ENCODE measurements around the gene NKAIN2.

The NKAIN2 gene

GRCh38 chr6:124040655-124041054 lies 237.0 kb downstream of the NKAIN2 start:
- DNase-seq: no peak

DNA sequence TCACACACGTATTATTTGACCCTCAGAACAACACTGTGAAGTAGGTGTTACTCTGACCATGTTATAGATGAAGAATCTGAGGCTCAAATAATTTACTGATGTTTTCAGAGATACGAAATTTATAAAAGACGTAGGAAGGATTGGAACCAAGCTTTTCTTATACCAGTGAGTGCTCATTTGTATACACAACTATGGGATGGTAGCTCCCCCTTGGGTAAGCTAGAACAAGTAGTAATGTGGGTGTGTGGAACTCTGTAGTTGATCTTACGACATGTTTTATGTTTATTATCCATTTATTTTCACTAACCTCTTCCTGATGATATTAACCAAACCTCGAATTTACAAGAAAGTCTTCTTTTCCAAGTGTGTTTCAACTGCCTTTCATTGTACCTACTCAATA lies 248.5 kb downstream of the NKAIN2 start:
- DNase-seq: no peak

DNA sequence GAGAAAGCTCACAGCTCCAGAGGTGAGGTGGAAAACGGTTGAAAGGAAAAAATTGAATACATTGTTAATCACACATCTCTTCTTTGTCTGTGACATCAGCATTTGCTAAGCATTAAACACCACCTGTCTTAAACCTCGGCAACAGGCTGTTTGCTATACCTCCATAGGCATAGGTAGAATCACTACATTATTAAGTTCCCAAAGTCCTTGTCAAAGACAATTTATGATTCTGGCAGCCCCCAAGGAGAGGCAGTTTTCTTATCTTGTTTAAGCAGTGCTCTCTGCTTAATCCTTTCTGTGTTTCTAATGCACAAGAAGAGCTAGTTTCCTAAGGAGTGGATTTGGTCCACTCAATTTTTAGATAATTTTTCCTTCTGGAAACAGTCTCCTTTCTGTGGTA lies 249.7 kb downstream of the NKAIN2 start:
- DNase-seq: no peak

GRCh38 chr6:124054034-124054433 lies 250.4 kb downstream of the NKAIN2 start:
- DNase-seq: peak; percentile 37

DNA sequence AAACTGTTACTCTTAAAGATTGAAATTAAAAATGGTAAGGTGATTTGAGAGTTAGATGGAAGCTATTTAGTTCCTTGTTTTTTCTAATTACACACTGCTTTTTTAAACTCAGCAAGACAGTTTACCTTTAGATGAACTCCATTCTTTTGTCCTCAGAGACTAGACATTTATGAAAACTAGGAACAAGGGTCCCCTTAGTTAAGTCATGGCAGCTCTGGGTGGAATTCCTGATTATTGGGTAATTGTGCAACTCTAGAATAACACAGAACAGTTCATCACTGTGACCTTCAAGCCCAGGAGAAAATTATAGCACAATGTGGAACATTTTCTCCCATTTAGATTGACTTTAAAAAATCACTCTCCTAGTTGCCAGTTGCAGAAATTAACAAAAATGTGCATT lies 251.7 kb downstream of the NKAIN2 start:
- DNase-seq: no peak

- peak; percentile 72 for DNase-seq
These were observed 252.3 kb downstream of the NKAIN2 start for GRCh38 chr6:124055963-124056362.

DNA sequence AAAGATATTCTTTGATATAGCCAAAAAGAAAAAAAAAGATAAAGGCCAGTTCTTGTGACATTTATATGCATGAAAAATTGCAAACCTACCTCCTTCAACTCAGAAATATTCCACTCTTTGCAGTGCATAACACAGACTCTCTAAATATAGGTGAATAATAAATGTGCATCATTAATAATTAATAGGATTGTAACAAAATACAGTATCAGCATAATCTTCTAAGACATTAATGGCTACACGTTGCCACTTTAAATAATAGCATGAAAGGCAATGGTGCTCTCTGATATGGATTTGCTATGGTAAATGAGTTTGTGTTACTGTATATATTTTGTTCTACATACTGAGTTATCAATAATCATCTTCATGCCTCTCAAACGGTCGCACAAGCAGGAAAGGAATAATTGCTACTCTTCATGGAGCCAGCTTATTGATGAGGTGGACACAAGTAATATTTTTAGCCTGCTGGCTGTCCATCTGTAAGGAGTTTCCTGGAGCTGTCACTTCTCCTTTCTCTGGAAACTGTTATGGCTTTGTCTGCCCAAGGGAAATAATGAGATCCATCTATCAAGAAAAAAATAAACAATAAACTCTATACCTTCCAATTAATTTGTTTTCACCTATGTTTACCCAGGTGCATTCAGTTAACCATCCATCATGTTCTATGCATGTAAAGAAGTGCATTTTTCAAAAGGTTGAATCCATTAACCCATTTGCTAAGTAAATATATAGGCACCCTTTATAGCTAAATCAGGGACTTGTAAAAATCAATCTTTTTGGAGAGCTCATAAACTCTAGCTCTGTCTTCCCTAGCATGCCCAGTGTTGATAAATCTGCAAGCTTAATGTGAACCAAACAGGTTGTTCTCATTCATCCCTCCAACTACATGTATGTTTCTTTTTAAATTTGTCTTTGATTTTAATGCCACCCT lies 253.0 kb downstream of the NKAIN2 start:
- peak; percentile 98 for DNase-seq

DNA sequence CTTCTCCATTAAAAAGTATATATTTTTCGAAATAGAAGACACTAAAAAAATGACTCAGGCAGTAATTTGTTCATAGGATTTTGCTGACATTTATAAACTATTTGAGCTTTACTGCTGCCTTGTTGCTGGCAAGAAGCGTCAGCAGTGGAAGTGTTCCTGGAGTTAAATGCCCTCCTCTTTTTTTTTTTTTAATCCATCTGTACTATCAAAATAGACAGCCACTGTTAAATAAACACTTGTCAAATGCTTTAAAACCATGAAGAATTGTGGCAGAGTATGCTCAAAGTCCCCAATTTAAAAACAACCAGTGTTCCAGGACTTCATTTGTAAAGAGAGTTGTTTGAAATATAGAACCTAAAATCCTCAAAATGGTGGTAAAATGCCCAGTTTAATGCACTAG lies 253.8 kb downstream of the NKAIN2 start:
- peak; percentile 67 for DNase-seq

GRCh38 chr6:124064317-124065113 lies 260.9 kb downstream of the NKAIN2 start:
- DNase-seq: no peak

DNA sequence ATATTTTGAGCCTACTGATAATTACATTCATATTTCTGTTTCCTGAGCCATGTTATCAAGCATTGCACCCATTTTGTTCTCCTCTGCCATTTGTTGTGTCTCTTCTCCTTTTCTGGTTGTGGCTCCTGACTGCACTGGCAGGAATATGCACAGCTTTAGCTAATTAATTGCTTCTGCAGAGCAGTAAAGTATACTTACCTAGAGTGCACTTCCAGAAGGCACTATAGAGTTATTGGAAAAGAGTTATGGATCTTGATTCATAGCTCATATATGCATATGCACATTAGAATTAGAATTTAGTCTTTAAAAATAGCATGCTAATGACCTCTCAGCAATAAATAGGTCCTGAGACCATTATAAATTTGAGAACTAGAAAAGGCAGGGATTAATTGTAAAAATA lies 262.6 kb downstream of the NKAIN2 start:
- DNase-seq: no peak

DNA sequence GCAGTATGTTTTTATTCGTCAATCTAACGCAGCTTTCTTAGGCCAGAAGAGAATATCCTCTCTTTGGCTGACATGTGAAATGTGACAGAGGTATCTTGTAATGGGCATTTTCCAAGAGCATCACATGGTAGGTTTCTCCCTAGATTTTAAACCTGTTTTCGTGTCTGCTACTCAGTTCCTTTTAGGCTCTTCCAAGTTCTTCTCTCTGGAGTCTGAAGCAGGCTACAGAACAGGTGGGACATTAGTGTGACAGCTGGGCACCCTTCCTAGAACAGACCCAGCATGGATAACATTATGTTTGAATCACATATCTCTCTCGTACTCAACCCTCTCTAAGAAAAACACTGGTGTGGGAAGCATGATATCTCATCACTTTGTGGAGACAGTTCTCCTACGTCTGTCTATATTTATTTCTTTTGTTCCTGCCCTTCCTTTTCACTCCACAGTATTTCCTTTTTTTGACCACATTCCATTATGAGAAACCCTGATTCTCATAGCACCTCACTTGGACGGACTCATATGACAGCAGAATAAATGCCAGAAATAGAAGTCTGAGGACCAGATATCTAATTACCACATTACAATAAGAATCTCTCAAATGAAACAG lies 263.4 kb downstream of the NKAIN2 start:
- DNase-seq: no peak

DNA sequence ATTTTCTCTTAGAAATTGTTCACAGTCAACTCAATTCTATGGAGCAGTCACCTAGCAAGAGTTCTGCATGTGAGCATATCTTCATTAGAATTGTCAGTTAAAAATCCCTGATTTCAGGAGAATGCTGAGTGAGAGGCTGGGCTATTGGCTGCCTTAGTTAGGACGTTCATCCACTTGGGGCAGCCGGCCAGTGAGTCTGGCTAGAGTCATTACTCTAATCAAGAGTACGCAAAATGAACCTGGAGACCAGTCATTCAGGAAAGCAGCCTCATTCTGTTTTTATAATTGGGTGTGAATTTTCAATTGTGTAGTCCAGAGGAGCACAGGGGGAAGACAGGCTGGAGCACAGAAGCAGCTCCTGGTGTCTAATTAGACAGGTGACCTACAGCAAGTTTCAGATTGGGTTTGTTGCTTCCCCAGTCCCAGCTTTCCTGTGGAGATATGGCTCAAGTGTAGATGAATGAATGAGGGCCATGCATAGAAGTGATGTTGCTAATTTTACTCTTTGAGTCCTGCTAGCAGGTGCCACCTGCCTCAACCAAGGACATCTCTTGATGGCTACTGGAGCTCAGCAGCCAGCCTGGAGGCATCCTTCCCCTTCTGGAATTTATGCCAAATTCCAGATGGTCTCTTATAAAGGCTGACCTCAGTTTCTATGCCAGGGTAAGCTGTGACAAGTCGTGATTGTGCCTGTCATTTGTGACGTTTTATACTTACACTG lies 265.7 kb downstream of the NKAIN2 start:
- peak; percentile 45 for DNase-seq

GRCh38 chr6:124073021-124073420 lies 269.4 kb downstream of the NKAIN2 start:
- DNase-seq: no peak

GRCh38 chr6:124073820-124074587 lies 270.3 kb downstream of the NKAIN2 start:
- DNase-seq: no peak

DNA sequence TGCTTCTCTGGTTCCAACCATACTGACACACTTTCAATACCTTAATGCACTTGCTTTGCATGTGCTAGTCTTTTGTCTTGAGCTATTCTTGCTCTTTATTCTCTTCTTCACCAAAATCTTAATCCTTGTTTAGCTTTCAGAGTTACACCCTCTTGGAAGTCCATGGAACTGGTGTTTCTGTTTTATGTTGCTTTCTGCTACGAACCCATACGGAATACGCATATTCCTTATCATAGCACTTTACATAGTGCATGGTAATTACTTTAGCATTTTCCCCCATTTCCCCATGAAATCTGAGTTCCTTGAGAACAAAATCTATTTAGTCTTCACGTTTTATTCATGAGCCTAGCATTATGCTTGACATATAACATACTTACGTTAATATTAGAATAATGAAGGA lies 270.9 kb downstream of the NKAIN2 start:
- DNase-seq: no peak

GRCh38 chr6:124076336-124077048 lies 272.8 kb downstream of the NKAIN2 start:
- DNase-seq: peak; percentile 17

GRCh38 chr6:124078169-124078568 lies 274.5 kb downstream of the NKAIN2 start:
- DNase-seq: no peak

DNA sequence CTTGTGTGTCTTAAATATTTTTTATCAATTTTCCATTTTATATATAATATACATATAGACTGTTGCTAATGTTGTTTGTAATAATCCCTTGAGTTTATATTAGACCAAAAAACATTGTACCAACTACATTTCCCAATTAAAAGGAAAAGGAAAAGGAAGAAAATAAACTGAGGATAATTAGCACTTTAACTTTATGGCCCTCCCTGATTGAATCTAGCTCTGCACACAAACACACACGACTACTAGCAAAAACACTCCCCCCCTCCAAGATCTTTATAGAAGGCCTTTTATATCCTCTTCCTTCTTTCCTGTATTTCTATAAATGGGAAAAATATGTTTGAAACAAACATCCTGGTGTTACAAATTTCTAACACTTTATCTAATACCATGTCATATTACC lies 276.8 kb downstream of the NKAIN2 start:
- no peak for DNase-seq

- DNase-seq: no peak
These were observed 286.8 kb downstream of the NKAIN2 start for GRCh38 chr6:124090491-124090890.

DNA sequence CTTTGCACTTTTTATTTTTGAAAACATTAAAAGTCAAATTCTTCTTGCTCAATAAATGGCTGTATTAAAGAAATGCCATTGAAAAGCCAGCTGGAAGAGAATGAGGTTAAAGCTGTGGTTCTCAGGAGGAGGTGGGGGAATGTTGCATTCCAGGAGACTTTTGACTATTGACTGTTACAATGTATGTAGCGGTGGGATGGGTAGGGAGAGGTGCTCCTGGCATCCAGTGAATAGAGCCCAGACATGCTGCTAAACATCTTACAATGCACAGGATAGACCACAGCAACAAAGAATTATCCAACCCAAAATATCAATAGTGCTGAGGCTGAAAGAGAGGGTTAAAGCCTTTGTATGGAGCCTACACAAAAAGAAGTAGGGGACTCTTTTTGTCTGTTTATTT lies 295.9 kb downstream of the NKAIN2 start:
- DNase-seq: no peak

DNA sequence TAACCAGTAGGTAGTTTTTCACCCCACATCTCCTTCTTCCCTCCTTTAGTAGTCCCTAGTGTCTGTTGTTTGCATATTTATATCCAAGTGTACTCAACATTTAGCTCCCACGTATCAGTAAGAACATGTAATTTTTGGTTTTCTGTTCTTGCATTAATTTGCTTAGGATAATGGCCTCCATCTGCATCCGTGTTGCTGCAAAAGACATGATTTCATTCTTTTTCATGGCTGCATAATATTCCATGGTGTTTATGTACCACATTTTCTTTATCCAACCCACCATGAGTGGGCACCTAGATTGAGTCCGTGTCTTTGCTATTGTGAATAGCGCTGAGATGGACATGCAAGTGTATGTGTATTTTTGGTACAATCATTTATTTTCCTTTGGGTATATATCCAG lies 306.8 kb downstream of the NKAIN2 start:
- DNase-seq: no peak
